Astrocyte of the spinal cord (primary cell): Measurements from ENCODE around the gene RHOBTB1.

Source experiments
- DNase-seq: peaks from one replicate; pipeline ENCODE4 v3.0.0; 2011; ENCODE audit warnings: low read depth, low spot score
- H3K4me3 ChIP-seq: 2 replicates; pipeline ENCODE4 v1.5.1; 2011; ENCODE audit warnings: low read depth, mild to moderate bottlenecking, low read length, moderate library complexity
- CTCF ChIP-seq: IDR thresholded peaks from 2 replicates; pipeline ENCODE4 v1.5.1; 2012; ENCODE audit warnings: low read depth, mild to moderate bottlenecking, low read length, inconsistent platforms
- in situ Hi-C: cut with HindIII; loops from 2 replicates; pipeline ENCODE4 v1.10.0; 2017; ENCODE audit warnings: low sequenced_read_pairs

RHOBTB1 gene

GRCh38 chr10:60943316-60944057, 498 bp downstream of the RHOBTB1 start:
- DNase-seq: peak; percentile 75
- in situ Hi-C loops: no loop called here

GRCh38 chr10:60942788-60943315, 1.1 kb downstream of the RHOBTB1 start:
- TF ChIP-seq CTCF: no peak
- H3K4me3 ChIP-seq: peak overlapping the region; percentile 77
- peak; percentile 44 for DNase-seq
- in situ Hi-C loops: no loop called here

More at GRCh38 chr10:60943316-60944057, 498 bp downstream of the RHOBTB1 start:
- peak; percentile 1 for TF ChIP-seq CTCF
- H3K4me3 ChIP-seq: peak overlapping the region; percentile 77

- in situ Hi-C loops: no loop called here
- TF ChIP-seq CTCF: no peak
- peak overlapping the region; percentile 77 for H3K4me3 ChIP-seq
- DNase-seq: peak; percentile 15
Measured at GRCh38 chr10:60942134-60942787, 1.7 kb downstream of the RHOBTB1 start.

- no peak overlapping the region for H3K4me3 ChIP-seq
- DNase-seq: no peak
- in situ Hi-C loops: no loop called here
- TF ChIP-seq CTCF: no peak
Measured at GRCh38 chr10:60940446-60940845, 3.5 kb downstream of the RHOBTB1 start.

GRCh38 chr10:60937784-60938654, 6.0 kb downstream of the RHOBTB1 start:
- H3K4me3 ChIP-seq: no peak overlapping the region
- in situ Hi-C loops: no loop called here
- DNase-seq: peak; percentile 59
- no peak for TF ChIP-seq CTCF

- in situ Hi-C loops: no loop called here
- DNase-seq: no peak
- no peak overlapping the region for H3K4me3 ChIP-seq
- TF ChIP-seq CTCF: no peak
Measured at GRCh38 chr10:60937022-60937421, 7.0 kb downstream of the RHOBTB1 start.
